GM23338 (cell line): ENCODE measurements around the gene PPP1R36. TPM values are rescaled to one million over a fixed set of nuclear protein-coding genes. Genes with fewer than 3 reads are reported as not detected.
A peak's percentile ranks its signal among the peaks of the same experiment; 100 is the strongest.

Experiments used
- ATAC-seq: fragments of 200-7000 bp; cut with Tn5 transposase; 3 replicates; pipeline ENCODE4 v1.9.1; 2020
- DNase-seq: peaks from one replicate; pipeline ENCODE4 v3.0.0-alpha.2; 2015; ENCODE audit warnings: low spot score
- H2AFZ ChIP-seq: fragments of 200-600 bp; sonication (generic); 2 replicates; pipeline ENCODE4 v1.8.0; 2016; ENCODE audit warnings: antibody characterized with exemption, mild to moderate bottlenecking, moderate library complexity
- H3F3A ChIP-seq: fragments of 200-600 bp; sonication (generic); replicated peaks from 2 replicates; pipeline ENCODE4 v1.8.0; 2017; ENCODE audit warnings: antibody characterized with exemption, mixed run types, low read depth
- H3K27ac ChIP-seq: fragments of 200-600 bp; sonication (generic); 2 replicates; pipeline ENCODE4 v1.6.1; 2016; ENCODE audit warnings: low read depth
- H3K27me3 ChIP-seq: fragments of 200-600 bp; sonication (generic); 2 replicates; pipeline ENCODE4 v1.8.0; 2016; ENCODE audit warnings: mild to moderate bottlenecking, mixed run types, moderate library complexity; ENCODE audit not compliant: insufficient read depth
- H3K36me3 ChIP-seq: fragments of 200-600 bp; sonication (generic); 2 replicates; pipeline ENCODE4 v1.8.0; 2016; ENCODE audit warnings: mild to moderate bottlenecking; ENCODE audit not compliant: insufficient read depth
- H3K4me1 ChIP-seq: fragments of 200-600 bp; sonication (generic); 2 replicates; pipeline ENCODE4 v1.8.0; 2016; ENCODE audit warnings: mild to moderate bottlenecking, moderate library complexity; ENCODE audit not compliant: insufficient read depth
- H3K4me2 ChIP-seq: fragments of 200-600 bp; sonication (generic); 2 replicates; pipeline ENCODE4 v1.7.1; 2017; ENCODE audit warnings: mixed run types
- H3K4me3 ChIP-seq: fragments of 200-600 bp; sonication (generic); 2 replicates; pipeline ENCODE4 v1.6.1; 2016; ENCODE audit warnings: mixed run types
- H3K79me2 ChIP-seq: fragments of 200-600 bp; sonication (generic); replicated peaks from 2 replicates; pipeline ENCODE4 v1.8.0; 2017; ENCODE audit warnings: mild to moderate bottlenecking; ENCODE audit not compliant: insufficient read depth
- H3K9me2 ChIP-seq: fragments of 200-600 bp; sonication (generic); 2 replicates; pipeline ENCODE4 v1.8.0; 2017; ENCODE audit not compliant: insufficient read depth
- H4K20me1 ChIP-seq: fragments of 200-600 bp; sonication (generic); replicated peaks from 2 replicates; pipeline ENCODE4 v1.8.0; 2017; ENCODE audit warnings: mild to moderate bottlenecking; ENCODE audit not compliant: insufficient read depth
- H3K27ac Mint-ChIP-seq: 2 replicates; pipeline ENCODE4 v1.8.0; 2020; ENCODE audit warnings: inconsistent platforms, mild to moderate bottlenecking, moderate library complexity, mixed read lengths
- H3K27me3 Mint-ChIP-seq: 3 replicates; pipeline ENCODE4 v1.8.0; 2022; ENCODE audit warnings: low read depth, mild to moderate bottlenecking, moderate library complexity, mixed read lengths, inconsistent platforms; ENCODE audit not compliant: insufficient read depth, poor library complexity
- H3K36me3 Mint-ChIP-seq: 3 replicates; pipeline ENCODE4 v1.8.0; 2021; ENCODE audit warnings: low read depth, mild to moderate bottlenecking, inconsistent platforms, moderate library complexity, mixed read lengths
- H3K4me1 Mint-ChIP-seq: 3 replicates; pipeline ENCODE4 v1.8.0; 2020; ENCODE audit warnings: mild to moderate bottlenecking, inconsistent platforms, mixed read lengths
- H3K4me3 Mint-ChIP-seq: 3 replicates; pipeline ENCODE4 v1.8.0; 2021; ENCODE audit warnings: moderate library complexity, mild to moderate bottlenecking, inconsistent platforms, mixed read lengths
- H3K9me3 Mint-ChIP-seq: 3 replicates; pipeline ENCODE4 v1.8.0; 2020; ENCODE audit warnings: moderate library complexity, mild to moderate bottlenecking, inconsistent platforms, mixed read lengths
- CTCF ChIP-seq, 2 experiments: fragments of 200-600 bp in 1 of 2; sonication (generic) in 1 of 2; conservative IDR thresholded peaks; 2 replicates each; pipeline versions ENCODE4 v1.5.1 to v1.6.1; 2016 to 2017; ENCODE audit warnings: antibody characterized with exemption in 2 of 2, low read depth in 2 of 2, mild to moderate bottlenecking in 2 of 2, moderate library complexity in 1 of 2
- ETS1 ChIP-seq: IDR thresholded peaks from 2 replicates; pipeline ENCODE4 v1.6.1; 2016; ENCODE audit warnings: antibody characterized with exemption
- ZNF331 ChIP-seq: fragments of 250-450 bp; sonication (Bioruptor Pico); IDR thresholded peaks from 2 replicates; pipeline ENCODE4 v1.5.0; 2020; ENCODE audit warnings: low read depth, mild to moderate bottlenecking, moderate library complexity
- polyA plus RNA-seq: library from polyadenylated mRNA; unstranded; fragments of >200 nt; fragmentation: Nextera tagmentation; extraction: Ambion mirVana; gene quantifications from 2 replicates; pipeline ENCODE4 v1.2.1, GENCODE V29; 2016
- total RNA-seq: library from RNA; depleted of rRNA; stranded (reverse); fragments of >200 nt; shearing (Covaris generic); gene quantifications from 2 replicates; pipeline ENCODE4 v1.2.3, GENCODE V29; 2014
- TF ChIP-seq, protein P1 (sequence below): IDR thresholded peaks from one replicate; pipeline ENCODE4 v1.6.1; 2018; ENCODE audit warnings: antibody characterized with exemption; ENCODE audit not compliant: unreplicated experiment

Gene PPP1R36
- total and polyA plus RNA-seq, 2 experiments from 2014 or later: 0.42 to 1.4 TPM

GRCh38 chr14:64541261-64541971, 8.3 kb upstream of the PPP1R36 start:
- peak; percentile 66 for DNase-seq
- TF ChIP-seq CTCF (conservative IDR thresholded peaks at IDR 0.05; ENCODE audit: low read depth in 2 of 2) (peak in 1 of 2 experiments; percentile 43; a peak in 2 of 4 replicates), ZNF331 (no peak)
- no peak overlapping the region for H2AFZ ChIP-seq
- H3K4me3 ChIP-seq: peak overlapping the region; percentile 54
- Mint-ChIP-seq H3K27ac (no peak overlapping the region), H3K9me3 (peaks cover 28% of the 10 kb centered on the region), H3K36me3 (peaks cover 29% of the 10 kb centered on the region), H3K27me3 (peaks cover 26% of the 10 kb centered on the region), H3K4me3 (peak overlapping the region; percentile 72), H3K4me1 (peaks cover 49% of the 10 kb centered on the region)
- peaks cover 19% of the 10 kb centered on the region for H3K27me3 ChIP-seq
- H3K27ac ChIP-seq: no peak overlapping the region
- no peak for ATAC-seq
- no peaks in the 10 kb centered on the region for H4K20me1 ChIP-seq
- no peaks in the 10 kb centered on the region for H3K36me3 ChIP-seq
- peak overlapping the region; percentile 75 for H3K4me2 ChIP-seq
- peaks cover 13% of the 10 kb centered on the region; the same call in 1 of the 2 replicates for H3K4me1 ChIP-seq
- no peaks in the 10 kb centered on the region for H3K9me2 ChIP-seq
- H3K79me2 ChIP-seq: peaks cover 38% of the 10 kb centered on the region
- no peaks in the 10 kb centered on the region for H3F3A ChIP-seq

DNA sequence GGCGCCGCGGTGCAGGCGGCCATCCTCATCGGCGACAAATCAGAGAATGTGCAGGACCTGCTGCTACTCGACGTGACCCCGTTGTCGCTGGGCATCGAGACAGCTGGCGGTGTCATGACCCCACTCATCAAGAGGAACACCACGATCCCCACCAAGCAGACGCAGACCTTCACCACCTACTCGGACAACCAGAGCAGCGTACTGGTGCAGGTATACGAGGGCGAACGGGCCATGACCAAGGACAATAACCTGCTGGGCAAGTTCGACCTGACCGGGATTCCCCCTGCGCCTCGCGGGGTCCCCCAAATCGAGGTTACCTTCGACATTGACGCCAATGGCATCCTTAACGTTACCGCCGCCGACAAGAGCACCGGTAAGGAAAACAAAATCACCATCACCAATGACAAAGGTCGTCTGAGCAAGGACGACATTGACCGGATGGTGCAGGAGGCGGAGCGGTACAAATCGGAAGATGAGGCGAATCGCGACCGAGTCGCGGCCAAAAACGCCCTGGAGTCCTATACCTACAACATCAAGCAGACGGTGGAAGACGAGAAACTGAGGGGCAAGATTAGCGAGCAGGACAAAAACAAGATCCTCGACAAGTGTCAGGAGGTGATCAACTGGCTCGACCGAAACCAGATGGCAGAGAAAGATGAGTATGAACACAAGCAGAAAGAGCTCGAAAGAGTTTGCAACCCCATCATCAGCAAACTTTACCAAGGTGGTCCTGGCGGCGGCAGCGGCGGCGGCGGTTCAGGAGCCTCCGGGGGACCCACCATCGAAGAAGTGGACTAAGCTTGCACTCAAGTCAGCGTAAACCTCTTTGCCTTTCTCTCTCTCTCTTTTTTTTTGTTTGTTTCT, 7.6 kb upstream of the PPP1R36 start:
- peaks cover 42% of the 10 kb centered on the region for H3K79me2 ChIP-seq
- H2AFZ ChIP-seq: no peak overlapping the region
- no peaks in the 10 kb centered on the region for H3K9me2 ChIP-seq
- H3K4me1 ChIP-seq: peaks cover 13% of the 10 kb centered on the region; the same call in 1 of the 2 replicates
- no peaks in the 10 kb centered on the region for H3K36me3 ChIP-seq
- DNase-seq: peak; percentile 60
- Mint-ChIP-seq H3K4me3 (peak overlapping the region; percentile 72), H3K36me3 (peaks cover 29% of the 10 kb centered on the region), H3K27ac (peak overlapping the region; percentile 10; the same call in 1 of the 2 replicates), H3K27me3 (peaks cover 26% of the 10 kb centered on the region), H3K4me1 (peaks cover 44% of the 10 kb centered on the region), H3K9me3 (peaks cover 28% of the 10 kb centered on the region)
- no peak for TF ChIP-seq ETS1
- TF ChIP-seq, protein P1, sequence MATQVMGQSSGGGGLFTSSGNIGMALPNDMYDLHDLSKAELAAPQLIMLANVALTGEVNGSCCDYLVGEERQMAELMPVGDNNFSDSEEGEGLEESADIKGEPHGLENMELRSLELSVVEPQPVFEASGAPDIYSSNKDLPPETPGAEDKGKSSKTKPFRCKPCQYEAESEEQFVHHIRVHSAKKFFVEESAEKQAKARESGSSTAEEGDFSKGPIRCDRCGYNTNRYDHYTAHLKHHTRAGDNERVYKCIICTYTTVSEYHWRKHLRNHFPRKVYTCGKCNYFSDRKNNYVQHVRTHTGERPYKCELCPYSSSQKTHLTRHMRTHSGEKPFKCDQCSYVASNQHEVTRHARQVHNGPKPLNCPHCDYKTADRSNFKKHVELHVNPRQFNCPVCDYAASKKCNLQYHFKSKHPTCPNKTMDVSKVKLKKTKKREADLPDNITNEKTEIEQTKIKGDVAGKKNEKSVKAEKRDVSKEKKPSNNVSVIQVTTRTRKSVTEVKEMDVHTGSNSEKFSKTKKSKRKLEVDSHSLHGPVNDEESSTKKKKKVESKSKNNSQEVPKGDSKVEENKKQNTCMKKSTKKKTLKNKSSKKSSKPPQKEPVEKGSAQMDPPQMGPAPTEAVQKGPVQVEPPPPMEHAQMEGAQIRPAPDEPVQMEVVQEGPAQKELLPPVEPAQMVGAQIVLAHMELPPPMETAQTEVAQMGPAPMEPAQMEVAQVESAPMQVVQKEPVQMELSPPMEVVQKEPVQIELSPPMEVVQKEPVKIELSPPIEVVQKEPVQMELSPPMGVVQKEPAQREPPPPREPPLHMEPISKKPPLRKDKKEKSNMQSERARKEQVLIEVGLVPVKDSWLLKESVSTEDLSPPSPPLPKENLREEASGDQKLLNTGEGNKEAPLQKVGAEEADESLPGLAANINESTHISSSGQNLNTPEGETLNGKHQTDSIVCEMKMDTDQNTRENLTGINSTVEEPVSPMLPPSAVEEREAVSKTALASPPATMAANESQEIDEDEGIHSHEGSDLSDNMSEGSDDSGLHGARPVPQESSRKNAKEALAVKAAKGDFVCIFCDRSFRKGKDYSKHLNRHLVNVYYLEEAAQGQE: no peak
- no peaks in the 10 kb centered on the region for H4K20me1 ChIP-seq
- H3K27me3 ChIP-seq: peaks cover 19% of the 10 kb centered on the region
- no peak overlapping the region for H3K27ac ChIP-seq
- H3K4me3 ChIP-seq: peak overlapping the region; percentile 54
- no peaks in the 10 kb centered on the region for H3F3A ChIP-seq
- ATAC-seq: no peak
- peak overlapping the region; percentile 75 for H3K4me2 ChIP-seq
